AG09319 (cell line): ENCODE data around the gene P2RX6.
A peak's percentile ranks its signal among the peaks of the same experiment; 100 is the strongest.
"Not testable (repeated sequence)": the region's sequence is repeated elsewhere in the genome, so short reads cannot be mapped to it uniquely, and the experiment has no call there.

Experiments
- DNase-seq: peaks from one replicate; pipeline ENCODE4 v3.0.0-alpha.2; 2010; ENCODE audit warnings: low read depth; ENCODE audit errors: extremely low read depth
- CTCF ChIP-seq: IDR thresholded peaks from 2 replicates; pipeline ENCODE4 v1.5.1; 2011; ENCODE audit warnings: low read depth, mild to moderate bottlenecking, inconsistent platforms, low read length, moderate library complexity

The P2RX6 gene

GRCh38 chr22:20998411-20999336, 16.3 kb upstream of the P2RX6 start:
- no peak for TF ChIP-seq CTCF
- no peak for DNase-seq

- no peak for DNase-seq
- TF ChIP-seq CTCF, result no peak
Observed at GRCh38 chr22:20999350-21000206, 15.4 kb upstream of the P2RX6 start.

GRCh38 chr22:21000207-21000986, 14.6 kb upstream of the P2RX6 start:
- TF ChIP-seq CTCF, result no peak
- DNase-seq, result no peak

- no peak for DNase-seq
- TF ChIP-seq CTCF, result no peak
Observed at GRCh38 chr22:21000987-21001600, 13.9 kb upstream of the P2RX6 start.

GRCh38 chr22:21001601-21002325, 13.2 kb upstream of the P2RX6 start, which contains the start of gene THAP7:
Gene THAP7 (minus strand): TSS chr22:21002118. CDS start chr22:21001911, 207 bp downstream.
- TF ChIP-seq CTCF, result no peak
- peak; percentile 84 for DNase-seq

- no peak for DNase-seq
- no peak for TF ChIP-seq CTCF
Observed at GRCh38 chr22:21003782-21004181, 11.2 kb upstream of the P2RX6 start.

- DNase-seq, result not testable (repeated sequence)
Observed at GRCh38 chr22:21009208-21009607, 5.8 kb upstream of the P2RX6 start.
